Measurements from ENCODE around the gene GTSE1.

DNA sequence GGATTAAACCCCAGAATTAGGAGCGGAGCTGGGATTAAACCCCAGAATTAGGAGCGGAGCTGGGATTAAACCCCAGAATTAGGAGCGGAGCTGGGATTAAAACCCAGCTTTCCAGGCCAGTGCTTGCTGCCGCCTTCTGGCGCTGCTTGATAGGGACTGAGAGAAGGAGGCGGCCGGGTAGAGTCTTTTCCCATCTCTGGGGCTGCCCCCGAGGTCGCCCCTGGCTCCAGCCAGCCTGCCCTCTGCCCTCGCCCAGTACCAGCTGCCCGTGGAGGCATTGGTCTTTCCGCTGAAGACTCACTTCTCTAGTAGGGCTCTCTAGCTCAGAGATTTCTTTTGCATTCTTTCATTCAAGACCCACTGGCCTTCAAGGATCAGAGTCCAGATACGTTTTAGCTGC, 44.0 kb downstream of the GTSE1 start:
- TF ChIP-seq POLR2A (IDR thresholded peaks at IDR 0.05; ENCODE audit: low read length) (no peak), GATA1 (IDR thresholded peaks at IDR 0.05; ENCODE audit: low read depth, low read length) (no peak)

All from erythroblast (primary cell).